Neural progenitor cell (in vitro differentiated cells): ENCODE results near the gene OR2F2. TPM values are rescaled to one million over a fixed set of nuclear protein-coding genes. Genes with fewer than 3 reads are reported as not detected.

Experiments used
- DNase-seq: peaks from one replicate; pipeline ENCODE4 v3.0.0-alpha.2; 2016; ENCODE audit warnings: low spot score
- H2AFZ ChIP-seq: fragments of 200-600 bp; sonication (generic); replicated peaks from 2 replicates; pipeline ENCODE4 v1.6.1; 2016; ENCODE audit warnings: antibody characterized with exemption
- H3F3A ChIP-seq: fragments of 200-600 bp; sonication (generic); 2 replicates; pipeline ENCODE4 v1.6.1; 2016; ENCODE audit warnings: antibody characterized with exemption, low read depth
- H3K27ac ChIP-seq: fragments of 200-600 bp; sonication (generic); 2 replicates; pipeline ENCODE4 v1.5.1; 2016; ENCODE audit warnings: mild to moderate bottlenecking
- H3K27me3 ChIP-seq: fragments of 200-600 bp; sonication (generic); 2 replicates; pipeline ENCODE4 v1.6.1; 2016; ENCODE audit warnings: mild to moderate bottlenecking, moderate library complexity
- H3K36me3 ChIP-seq: fragments of 200-600 bp; sonication (generic); 2 replicates; pipeline ENCODE4 v1.5.1; 2016
- H3K4me1 ChIP-seq: fragments of 200-600 bp; sonication (generic); 2 replicates; pipeline ENCODE4 v1.6.1; 2016; ENCODE audit warnings: mixed run types
- H3K4me2 ChIP-seq: fragments of 200-600 bp; sonication (generic); 2 replicates; pipeline ENCODE4 v1.6.1; 2016
- H3K4me3 ChIP-seq: fragments of 200-600 bp; sonication (generic); 2 replicates; pipeline ENCODE4 v1.5.1; 2016
- H3K79me2 ChIP-seq: fragments of 200-600 bp; sonication (generic); 2 replicates; pipeline ENCODE4 v1.6.1; 2016; ENCODE audit warnings: low read depth
- H3K9ac ChIP-seq: fragments of 200-600 bp; sonication (generic); 2 replicates; pipeline ENCODE4 v1.6.1; 2016
- H3K9me3 ChIP-seq: fragments of 200-600 bp; sonication (generic); 2 replicates; pipeline ENCODE4 v1.5.1; 2016; ENCODE audit warnings: low read depth
- H4K20me1 ChIP-seq: fragments of 200-600 bp; sonication (generic); 2 replicates; pipeline ENCODE4 v1.6.1; 2016; ENCODE audit warnings: low read depth
- H3K27ac Mint-ChIP-seq: 3 replicates; pipeline ENCODE4 v1.8.0; 2021; ENCODE audit warnings: mixed read lengths
- H3K27me3 Mint-ChIP-seq: 2 replicates; pipeline ENCODE4 v1.8.0; 2022; ENCODE audit warnings: low read depth, mild to moderate bottlenecking, inconsistent platforms, moderate library complexity, mixed read lengths; ENCODE audit not compliant: insufficient read depth
- H3K36me3 Mint-ChIP-seq: 3 replicates; pipeline ENCODE4 v1.8.0; 2021; ENCODE audit warnings: mixed read lengths
- H3K4me1 Mint-ChIP-seq: 3 replicates; pipeline ENCODE4 v1.8.0; 2021; ENCODE audit warnings: mixed read lengths
- H3K4me3 Mint-ChIP-seq: 3 replicates; pipeline ENCODE4 v1.8.0; 2021; ENCODE audit warnings: mild to moderate bottlenecking, moderate library complexity, mixed read lengths
- H3K9me3 Mint-ChIP-seq: 3 replicates; pipeline ENCODE4 v1.8.0; 2020; ENCODE audit warnings: mixed read lengths
- CTCF ChIP-seq: fragments of 200-600 bp; sonication (generic); IDR thresholded peaks from 2 replicates; pipeline ENCODE4 v1.5.1; 2017; ENCODE audit warnings: antibody characterized with exemption, mild to moderate bottlenecking
- EZH2 ChIP-seq: fragments of 200-600 bp; sonication (generic); IDR thresholded peaks from 2 replicates; pipeline ENCODE4 v1.6.1; 2017; ENCODE audit warnings: antibody characterized with exemption, mild to moderate bottlenecking, moderate library complexity
- EZH2phosphoT487 ChIP-seq: fragments of 200-600 bp; sonication (generic); IDR thresholded peaks from 2 replicates; pipeline ENCODE4 v1.6.1; 2017; ENCODE audit warnings: antibody characterized with exemption
- total RNA-seq: library from RNA; depleted of rRNA; stranded (reverse); fragments of >200 nt; gene quantifications from 2 replicates; pipeline ENCODE4 v1.2.3, GENCODE V29; 2015; ENCODE audit warnings: low replicate concordance

Gene OR2F2
- total RNA-seq, 1 donor from 2014 or later: not detected

- no peaks in the 10 kb centered on the region for H3K36me3 Mint-ChIP-seq
- no peaks in the 10 kb centered on the region for H3K9me3 ChIP-seq
- H3K9me3 Mint-ChIP-seq: peaks cover 4% of the 10 kb centered on the region
These were observed 12.1 kb downstream of the OR2F2 start for GRCh38 chr7:143947111-143947510.

GRCh38 chr7:143948733-143949132 is 13.7 kb downstream of the OR2F2 start:
- H3K4me3 Mint-ChIP-seq: no peak overlapping the region
- Histone ChIP-seq H3K9ac (no peak overlapping the region), H2AFZ (no peak overlapping the region), H3K4me2 (no peak overlapping the region), H3K36me3 (no peaks in the 10 kb centered on the region), H3K4me1 (no peaks in the 10 kb centered on the region), H4K20me1 (no peaks in the 10 kb centered on the region), H3K27me3 (no peaks in the 10 kb centered on the region), H3K27ac (no peak overlapping the region), H3F3A (no peaks in the 10 kb centered on the region), H3K4me3 (no peak overlapping the region), H3K79me2 (no peaks in the 10 kb centered on the region), H3K9me3 (no peaks in the 10 kb centered on the region)
- H3K4me1 Mint-ChIP-seq: no peaks in the 10 kb centered on the region
- H3K36me3 Mint-ChIP-seq: no peaks in the 10 kb centered on the region
- TF ChIP-seq CTCF: no peak
- no peak for TF ChIP-seq EZH2phosphoT487
- no peak for TF ChIP-seq EZH2
- no peaks in the 10 kb centered on the region for H3K27me3 Mint-ChIP-seq
- peaks cover 4% of the 10 kb centered on the region for H3K9me3 Mint-ChIP-seq
- H3K27ac Mint-ChIP-seq: no peak overlapping the region
- DNase-seq: no peak

More at GRCh38 chr7:143947111-143947510, 12.1 kb downstream of the OR2F2 start:
- Histone ChIP-seq H3K4me1 (no peaks in the 10 kb centered on the region), H3K4me2 (no peak overlapping the region), H3K36me3 (no peaks in the 10 kb centered on the region), H3K27ac (no peak overlapping the region), H3K4me3 (no peak overlapping the region), H4K20me1 (no peaks in the 10 kb centered on the region), H3K79me2 (no peaks in the 10 kb centered on the region), H3K9ac (no peak overlapping the region), H2AFZ (no peak overlapping the region), H3F3A (no peaks in the 10 kb centered on the region), H3K27me3 (no peaks in the 10 kb centered on the region)
- no peaks in the 10 kb centered on the region for H3K27me3 Mint-ChIP-seq
- H3K27ac Mint-ChIP-seq: no peak overlapping the region
- no peaks in the 10 kb centered on the region for H3K4me1 Mint-ChIP-seq
- no peak for TF ChIP-seq EZH2
- no peak for TF ChIP-seq CTCF
- no peak for TF ChIP-seq EZH2phosphoT487
- DNase-seq: no peak
- no peak overlapping the region for H3K4me3 Mint-ChIP-seq

GRCh38 chr7:143953421-143953820 is 18.4 kb downstream of the OR2F2 start:
- no peaks in the 10 kb centered on the region for H3K27me3 ChIP-seq
- no peaks in the 10 kb centered on the region for H3K36me3 ChIP-seq
- Mint-ChIP-seq H3K4me1 (peaks cover 4% of the 10 kb centered on the region), H3K27me3 (no peaks in the 10 kb centered on the region), H3K9me3 (peaks cover 2% of the 10 kb centered on the region), H3K4me3 (no peak overlapping the region), H3K27ac (no peak overlapping the region), H3K36me3 (no peaks in the 10 kb centered on the region)
- H3K4me1 ChIP-seq: no peaks in the 10 kb centered on the region
- H3K27ac ChIP-seq: no peak overlapping the region
- no peak overlapping the region for H3K4me3 ChIP-seq
- no peaks in the 10 kb centered on the region for H3K79me2 ChIP-seq
- H2AFZ ChIP-seq: no peak overlapping the region
- H3K9me3 ChIP-seq: no peaks in the 10 kb centered on the region
- TF ChIP-seq EZH2phosphoT487 (no peak), CTCF (no peak), EZH2 (no peak)
- no peak for DNase-seq
- H4K20me1 ChIP-seq: no peaks in the 10 kb centered on the region
- no peaks in the 10 kb centered on the region for H3F3A ChIP-seq
- no peak overlapping the region for H3K9ac ChIP-seq
- no peak overlapping the region for H3K4me2 ChIP-seq

- Mint-ChIP-seq H3K27me3 (no peaks in the 10 kb centered on the region), H3K4me3 (no peak overlapping the region), H3K9me3 (peaks cover 2% of the 10 kb centered on the region), H3K27ac (no peak overlapping the region), H3K4me1 (peaks cover 7% of the 10 kb centered on the region), H3K36me3 (no peaks in the 10 kb centered on the region)
- Histone ChIP-seq H4K20me1 (no peaks in the 10 kb centered on the region), H3K4me2 (no peak overlapping the region), H3K36me3 (no peaks in the 10 kb centered on the region), H3K4me3 (no peak overlapping the region), H3K9me3 (no peaks in the 10 kb centered on the region), H3F3A (no peaks in the 10 kb centered on the region), H3K27me3 (no peaks in the 10 kb centered on the region), H3K4me1 (no peaks in the 10 kb centered on the region), H3K79me2 (no peaks in the 10 kb centered on the region), H3K9ac (no peak overlapping the region), H3K27ac (no peak overlapping the region), H2AFZ (no peak overlapping the region)
- DNase-seq: no peak
- no peak for TF ChIP-seq EZH2
- no peak for TF ChIP-seq EZH2phosphoT487
- TF ChIP-seq CTCF: no peak
These were observed 19.1 kb downstream of the OR2F2 start for GRCh38 chr7:143954135-143954534.
